NAMALWA (cell line): ENCODE measurements around the gene MBOAT2.

ENCODE experiments used
- DNase-seq: peaks from one replicate; pipeline ENCODE4 v3.0.0-alpha.2; 2015; ENCODE audit warnings: low spot score

Gene MBOAT2

DNA sequence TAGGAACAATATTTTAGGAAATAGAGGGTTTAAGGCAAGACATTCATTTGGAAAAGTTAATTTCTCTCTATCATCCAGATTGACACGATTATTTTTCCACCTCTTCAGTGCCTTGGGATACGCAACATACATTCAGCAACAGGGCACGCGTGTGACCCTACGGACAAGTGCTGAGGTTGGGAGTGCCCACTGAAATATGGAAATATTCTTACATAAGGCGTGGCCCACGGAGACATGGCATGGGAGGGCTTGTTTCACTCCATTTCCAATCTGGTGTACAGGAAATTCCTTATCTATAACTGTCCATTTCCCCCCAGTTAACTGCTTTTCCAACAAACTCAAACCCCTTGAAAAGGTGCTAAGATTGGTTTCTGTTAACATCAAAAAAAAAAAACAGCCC is 145.2 kb downstream of the MBOAT2 start:
- DNase-seq: no peak

DNA sequence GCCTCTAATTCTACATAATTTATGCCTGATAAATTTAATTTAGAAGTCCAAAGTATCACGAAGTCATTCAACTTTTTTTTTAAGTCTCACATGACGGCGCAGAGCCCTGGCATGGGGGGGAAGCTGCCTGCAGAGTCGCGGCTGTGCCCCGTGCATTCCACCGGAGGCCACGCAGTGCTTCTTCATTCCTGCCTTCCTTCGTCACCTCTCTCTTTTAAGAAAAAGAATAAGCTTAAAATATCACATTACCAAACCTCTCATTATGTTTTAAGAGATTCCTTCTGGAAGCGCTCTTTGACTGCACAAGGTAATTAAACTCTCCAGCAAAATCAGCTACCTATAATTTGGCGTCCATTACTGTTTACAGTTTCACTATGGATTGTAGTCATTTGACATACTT is 145.8 kb downstream of the MBOAT2 start:
- DNase-seq: no peak

DNA sequence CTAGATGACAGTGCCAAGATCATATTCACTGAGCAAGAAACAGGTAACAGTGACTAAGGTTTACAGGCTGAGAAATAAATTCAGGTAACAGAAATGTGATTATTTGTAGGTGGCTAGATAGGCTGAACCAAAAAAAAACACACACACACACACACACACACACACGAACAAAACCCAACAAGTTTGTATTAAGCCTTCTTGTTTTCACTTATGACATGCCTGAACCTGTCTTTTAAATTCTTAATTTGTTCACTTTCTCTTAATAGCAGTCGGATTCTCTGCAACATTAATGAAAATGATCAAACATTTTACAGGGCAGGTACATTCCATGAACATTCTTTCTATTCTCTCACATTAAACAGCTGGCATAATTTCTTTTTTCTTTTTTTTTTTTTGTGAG is 147.3 kb downstream of the MBOAT2 start:
- no peak for DNase-seq

GRCh38 chr2:8855010-8855409 is 148.5 kb downstream of the MBOAT2 start:
- DNase-seq: no peak

- no peak for DNase-seq
These were observed 150.1 kb downstream of the MBOAT2 start for GRCh38 chr2:8853426-8853825.

DNA sequence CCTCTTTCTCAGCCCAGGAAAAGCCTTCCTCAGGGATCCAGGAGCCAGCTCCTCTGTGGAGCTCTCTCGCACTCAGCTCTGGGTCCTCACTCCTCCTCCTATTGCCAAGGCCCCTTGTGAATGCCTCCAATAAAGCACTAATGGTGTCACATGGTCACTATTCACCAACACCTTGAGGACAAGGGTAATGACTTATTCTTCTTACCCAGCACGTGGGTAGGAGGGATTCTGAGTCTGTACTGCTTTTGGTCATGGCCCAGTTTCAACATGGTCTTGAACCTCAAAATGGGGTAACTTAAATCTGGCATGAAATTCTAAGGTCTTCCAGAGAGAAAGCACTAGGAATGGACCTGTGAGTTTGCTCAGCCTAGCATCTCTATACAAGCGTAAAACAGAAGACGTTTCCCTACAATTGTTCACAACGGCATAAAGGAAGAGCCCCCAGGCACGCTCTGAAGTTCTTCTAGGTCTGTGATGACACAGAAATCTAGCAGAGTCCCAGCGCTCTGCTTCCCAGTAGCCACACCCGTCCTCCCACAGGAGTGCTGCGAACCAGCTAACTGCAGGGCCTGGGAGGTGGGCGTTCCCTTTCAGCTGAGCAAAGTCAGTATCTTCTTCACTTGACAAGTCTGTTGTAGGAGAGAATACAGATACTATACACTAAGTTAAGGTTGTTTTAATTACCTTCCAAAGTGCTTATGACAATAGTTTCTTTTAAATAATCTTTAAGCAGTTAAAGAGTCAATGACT is 151.5 kb downstream of the MBOAT2 start:
- no peak for DNase-seq

GRCh38 chr2:8850845-8851487 is 152.5 kb downstream of the MBOAT2 start:
- DNase-seq: no peak

GRCh38 chr2:8849327-8849726 is 154.2 kb downstream of the MBOAT2 start:
- DNase-seq: no peak

DNA sequence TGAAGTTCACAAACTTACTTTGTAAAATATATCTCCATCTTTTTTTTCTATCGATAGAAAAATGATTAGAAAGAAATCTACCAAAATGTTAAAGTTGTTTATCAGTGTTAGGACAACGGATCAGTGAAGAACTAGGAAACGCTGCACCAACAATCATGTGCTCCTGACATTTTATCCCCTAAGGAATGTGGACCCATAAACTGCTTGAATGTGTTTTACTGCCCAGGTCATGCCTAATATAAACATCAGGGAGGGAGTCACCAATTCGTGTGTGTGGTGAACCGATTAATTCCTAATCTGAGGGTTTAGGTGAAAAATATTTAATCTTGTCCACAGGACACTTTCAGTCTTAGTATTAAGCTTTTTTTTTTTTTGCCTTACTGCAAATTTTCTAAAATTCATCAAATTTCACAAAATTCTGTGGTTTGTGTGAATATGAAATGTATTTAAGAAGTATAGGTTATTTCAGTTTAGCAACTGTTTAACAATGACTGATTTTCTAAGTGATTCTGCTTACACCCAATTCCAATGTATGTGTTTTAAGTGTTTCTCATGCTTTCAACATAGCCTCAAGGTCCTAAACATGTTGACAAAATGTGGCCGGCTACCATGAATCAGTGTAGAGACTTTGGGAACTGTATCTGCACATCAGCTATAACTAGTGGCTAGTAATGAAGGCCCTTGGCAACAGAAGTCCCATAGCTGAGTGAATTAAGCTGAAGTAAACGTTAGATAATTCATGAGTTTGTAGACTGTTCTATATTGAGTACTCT is 155.0 kb downstream of the MBOAT2 start:
- DNase-seq: no peak

GRCh38 chr2:8847400-8847799 is 156.1 kb downstream of the MBOAT2 start:
- no peak for DNase-seq

DNA sequence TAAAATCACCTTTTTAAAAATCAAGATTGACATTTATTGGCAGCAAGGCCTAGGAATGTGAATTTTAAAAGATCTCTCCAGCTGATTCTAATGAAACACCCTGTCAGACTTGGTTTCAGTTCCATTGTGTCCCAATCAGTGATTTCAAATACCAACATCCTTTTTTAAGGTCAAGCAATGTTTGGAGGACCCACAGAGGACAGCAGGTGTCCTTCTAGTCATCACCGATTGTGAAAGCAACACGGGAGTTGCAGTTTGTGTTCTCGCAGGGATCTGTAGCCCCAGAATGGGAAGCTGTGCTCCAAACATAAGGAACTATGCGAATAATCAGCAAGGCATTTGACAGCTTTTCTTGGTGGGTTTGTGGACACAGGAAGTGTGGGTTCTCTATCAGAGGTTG is 161.6 kb downstream of the MBOAT2 start:
- DNase-seq: no peak

DNA sequence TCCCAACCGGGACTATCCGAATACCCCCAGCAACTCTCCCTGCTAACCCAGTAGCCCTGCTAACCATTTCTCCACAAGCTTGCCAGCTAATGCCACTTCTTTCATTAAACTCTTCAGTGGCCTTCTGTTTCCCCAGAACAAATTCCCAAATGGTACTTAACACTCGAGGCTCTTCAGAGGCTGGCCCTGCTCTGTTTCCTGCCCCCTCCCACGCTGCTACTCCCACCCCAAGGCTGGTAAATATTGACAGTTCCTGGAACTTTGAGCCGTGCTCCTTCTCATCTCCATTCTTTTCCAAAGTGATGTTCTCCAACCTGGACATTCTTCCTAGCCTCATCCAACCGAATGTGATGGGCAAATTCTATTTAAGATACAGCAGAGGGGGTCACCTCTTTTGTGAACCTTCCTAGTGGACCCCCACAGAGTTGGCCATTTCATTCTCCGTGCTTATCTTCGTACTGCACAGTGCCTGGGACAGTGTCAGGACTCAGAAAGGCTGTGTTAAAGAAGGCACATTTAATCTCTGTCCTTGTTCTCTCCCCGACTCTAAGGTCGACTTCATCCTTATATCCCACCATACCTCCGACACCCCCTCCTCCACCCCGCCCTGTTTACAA is 162.9 kb downstream of the MBOAT2 start:
- DNase-seq: no peak

DNA sequence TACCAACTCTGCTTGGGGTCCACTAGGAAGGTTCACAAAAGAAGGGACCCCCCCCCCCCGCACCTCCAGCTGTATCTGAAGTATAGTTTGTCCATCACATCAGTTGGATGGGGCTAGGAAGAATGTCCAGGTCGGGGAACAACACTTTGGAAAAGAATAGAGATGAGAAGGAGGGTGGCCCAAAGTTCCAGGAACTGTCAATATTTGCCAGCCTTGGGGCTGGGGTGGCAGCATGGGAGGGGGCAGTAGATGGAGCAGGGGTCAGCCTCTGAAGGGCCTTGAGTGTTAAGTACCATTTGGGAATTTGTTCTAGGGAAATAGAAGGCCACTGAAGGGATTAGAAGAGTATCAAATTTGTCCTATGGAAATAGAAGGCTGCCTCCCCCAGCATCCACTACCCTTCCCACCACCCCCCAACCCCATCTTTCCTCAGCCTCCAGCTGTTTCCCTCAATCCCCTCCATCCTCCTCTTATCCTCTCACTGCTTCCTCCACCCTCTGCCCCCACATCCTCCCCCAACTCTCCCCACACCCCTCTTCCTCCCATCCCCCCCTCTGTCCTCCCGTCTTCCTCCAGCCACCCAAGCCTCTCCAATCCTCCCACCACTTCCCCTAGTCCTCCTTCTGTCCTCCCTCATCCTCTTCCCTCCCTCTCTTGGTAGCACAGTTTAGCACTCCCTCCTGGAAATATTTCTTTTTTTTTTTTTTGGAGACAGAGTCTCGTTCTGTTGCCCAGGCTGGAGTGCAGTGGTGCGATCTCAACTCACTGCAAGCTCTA is 164.1 kb downstream of the MBOAT2 start:
- no peak for DNase-seq

GRCh38 chr2:8837795-8838140 is 165.7 kb downstream of the MBOAT2 start:
- no peak for DNase-seq

- DNase-seq: peak; percentile 88
These were observed 166.3 kb downstream of the MBOAT2 start, which contains the start of gene KIDINS220 for GRCh38 chr2:8836971-8837794. Gene KIDINS220 (minus strand): TSS chr2:8837613. CDS start chr2:8827093, 10,520 bp downstream.

DNA sequence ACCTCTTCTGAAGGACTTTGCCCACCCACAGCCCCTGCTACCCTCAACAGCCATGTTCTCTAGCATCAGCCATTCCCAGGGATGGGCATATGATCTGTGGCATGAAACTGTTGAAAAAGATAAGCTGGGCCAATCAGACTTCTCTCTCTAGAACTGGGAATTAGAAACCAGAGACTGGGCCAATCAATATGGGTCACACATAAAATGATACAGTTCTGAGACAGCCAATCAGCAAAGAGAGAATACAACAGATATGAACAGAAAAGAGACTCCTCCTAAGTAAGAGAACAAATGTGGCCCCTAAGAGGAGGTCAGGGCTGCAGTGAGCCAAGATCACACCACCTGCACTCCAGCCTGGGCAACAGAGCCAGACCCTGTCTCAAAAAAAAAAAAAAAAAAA is 168.2 kb downstream of the MBOAT2 start:
- DNase-seq: no peak

GRCh38 chr2:8833853-8834252 is 169.6 kb downstream of the MBOAT2 start:
- no peak for DNase-seq

DNA sequence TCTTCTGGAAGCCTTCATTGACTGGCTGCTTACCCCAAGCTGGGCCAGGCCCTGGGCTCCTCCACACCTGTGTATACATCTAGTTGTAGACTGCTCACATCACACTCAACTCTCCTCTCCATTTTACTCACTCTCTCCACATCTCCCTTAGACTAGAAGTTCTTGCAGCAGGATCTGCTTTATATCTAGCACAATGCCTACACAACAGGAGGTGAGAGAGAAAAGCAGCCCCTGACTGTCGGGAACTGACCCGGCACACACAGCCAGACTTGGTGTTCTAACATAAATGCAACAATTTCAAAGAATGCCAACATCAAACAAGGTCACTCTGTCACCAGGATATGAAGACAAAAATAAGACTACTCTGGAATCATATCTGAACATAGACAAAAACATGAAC is 172.0 kb downstream of the MBOAT2 start:
- DNase-seq: no peak

GRCh38 chr2:8827729-8828128 is 175.8 kb downstream of the MBOAT2 start:
- DNase-seq: no peak

GRCh38 chr2:8822218-8822617 is 181.3 kb downstream of the MBOAT2 start:
- no peak for DNase-seq
